Heart right ventricle (tissue), 16 donors: ENCODE data around the gene PPM1L. TPM values are rescaled to one million over a fixed set of nuclear protein-coding genes. Genes with fewer than 3 reads are reported as not detected.
A peak's percentile ranks its signal among the peaks of the same experiment; 100 is the strongest.
"Not testable (repeated sequence)": the region's sequence is repeated elsewhere in the genome, so short reads cannot be mapped to it uniquely, and the experiment has no call there.

Source experiments
- ATAC-seq, 8 donors: fragments of 200-7000 bp; cut with Tn5 transposase; one replicate each; pipeline ENCODE4 v1.9.1; 2020; ENCODE audit warnings: mild to moderate bottlenecking in 8 of 8, moderate library complexity in 8 of 8, moderate number of reproducible peaks in 1 of 8
- DNase-seq, 2 donors: peaks; one replicate each; pipeline ENCODE4 v3.0.0-alpha.2; 2020
- H3K27ac ChIP-seq, 10 donors: fragments of 200-600 bp; sonication (generic) in 2 of 10; one replicate each; pipeline versions ENCODE4 v1.5.0 to v1.8.0; 2020 to 2022; ENCODE audit warnings: mild to moderate bottlenecking in 3 of 10
- H3K27me3 ChIP-seq, 7 donors: fragments of 200-600 bp; one replicate each; pipeline ENCODE4 v1.8.0; 2021 to 2022; ENCODE audit warnings: mild to moderate bottlenecking in 2 of 7
- H3K36me3 ChIP-seq, 9 donors: fragments of 200-600 bp; sonication (generic) in 1 of 9; one replicate each; pipeline versions ENCODE4 v1.5.0 to v1.8.0; 2020 to 2022; ENCODE audit warnings: mild to moderate bottlenecking in 2 of 9
- H3K4me1 ChIP-seq, 9 donors: fragments of 200-600 bp; sonication (generic) in 1 of 9; one replicate each; pipeline versions ENCODE4 v1.5.0 to v1.8.0; 2020 to 2022; ENCODE audit warnings: mild to moderate bottlenecking in 4 of 9
- H3K4me3 ChIP-seq, 10 donors: fragments of 200-600 bp; sonication (generic) in 2 of 10; one replicate each; pipeline versions ENCODE4 v1.5.0 to v1.8.0; 2020 to 2022; ENCODE audit warnings: mild to moderate bottlenecking in 7 of 10, moderate library complexity in 2 of 10
- H3K9me3 ChIP-seq, 11 donors: fragments of 200-600 bp in 10 of 11; sonication (generic) in 2 of 11; one replicate each; pipeline versions ENCODE4 v1.5.0 to v1.8.0; 2013 to 2022; ENCODE audit warnings: mild to moderate bottlenecking in 2 of 11, control low read depth in 1 of 11, moderate library complexity in 1 of 11
- WGBS, 2 donors: extraction: QIAGEN DNeasy Blood & Tissue Kit; methylation state at CpG; one replicate each; pipeline ENCODE4 v1.1.7; 2013; ENCODE audit warnings: inconsistent platforms in 1 of 2; 5-methylcytosine and 5-hydroxymethylcytosine counted together
- intact Hi-C, 10 donors: fragments of 100-400 bp; cut with DNase I; formaldehyde crosslinking; loops; one replicate each; pipeline versions ENCODE4 v1.11.1 to v1.14.2; 2022
- polyA plus RNA-seq, 2 donors: library from polyadenylated mRNA; stranded (reverse); fragments of 200-250 nt; gene quantifications; one replicate each; pipeline ENCODE4 v1.2.3, GENCODE V29; 2013
- total RNA-seq, 10 donors: library from RNA; stranded (reverse); fragmentation: NEBNext Ultra II Directional in 3 of 10; extraction: Animal tissue kit (Norgen Biotek cat#: 25700) in 3 of 10; gene quantifications; one replicate each; pipeline versions ENCODE4 v1.2.1 to v1.2.4, GENCODE V29; 2021 to 2023
- TF ChIP-seq, protein P1 (sequence below), 9 donors: fragments of 200-600 bp; sonication (generic) in 2 of 9; IDR thresholded peaks; one replicate each; pipeline versions ENCODE4 v1.5.0 to v1.8.0; 2021 to 2022; ENCODE audit warnings: antibody characterized with exemption in 9 of 9, mild to moderate bottlenecking in 5 of 9, moderate library complexity in 1 of 9
- donor health status: Arrhythmogenic right ventricular cardiomyopathy.
- donor health status: ischemic (EF 13 %, LVEDD 7.1; RV severe dilation, severe dysfunction).
- donor health status: healthy with polysubstance abuse.
- donor health status: DM: no; HTN: yes; CAD: no.
- donor health status: DM: no; HTN: no; CAD: no.
- donor health status: ischemic (EF 25% LVEDD 6.9; RV normal size, moderate dysfunction).
- donor health status: ischemic (EF 25% LVEDD 5.7; RV mildly dilated, moderate dysfunction).
- donor health status: healthy.
- donor health status: DM: yes; HTN: yes; CAD: no.
- donor health status: Ischemic cardiomyopathy.
- donor health status: ischemic (EF 35%, LVEDD 5.7; RV mildly dilated, moderate dysfunction).
- donor health status: nonischemic (EF 11% LVEDD 7.7; RV severe dilation, severe dysfunction).
- donor health status: DM: yes; HTN: yes; CAD: no.
- donor health status: PGD.
- donor health status: ischemic (EF 29% LVEDD 5.4; RV normal size, mild dysfunction).
- donor health status: nonischemic (EF 23%, LVEDD 6.1; RV moderate dilation, normal function).

Gene PPM1L
- total and polyA plus RNA-seq, 12 donors, result 4.4 to 55.5 (median 37.7) TPM

DNA sequence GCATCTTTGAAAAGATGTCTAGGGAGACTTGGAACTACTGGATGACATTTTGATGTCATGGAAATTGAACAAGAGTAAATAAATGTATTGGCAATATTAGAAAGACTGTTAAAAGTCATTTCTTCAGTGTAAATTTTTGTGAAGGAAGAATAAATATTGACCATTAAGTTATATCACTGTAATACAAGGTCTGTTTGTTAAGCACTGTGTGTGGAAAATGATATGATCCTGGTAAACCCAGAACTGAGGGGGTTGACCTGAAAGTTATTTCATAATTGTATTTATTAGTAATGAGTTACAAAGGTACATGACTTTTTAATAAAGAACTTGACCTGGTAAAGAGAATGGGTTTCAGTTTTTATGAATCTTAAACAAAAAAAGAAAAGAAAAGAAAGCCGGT, 242.6 kb downstream of the PPM1L start:
- TF ChIP-seq, protein P1, sequence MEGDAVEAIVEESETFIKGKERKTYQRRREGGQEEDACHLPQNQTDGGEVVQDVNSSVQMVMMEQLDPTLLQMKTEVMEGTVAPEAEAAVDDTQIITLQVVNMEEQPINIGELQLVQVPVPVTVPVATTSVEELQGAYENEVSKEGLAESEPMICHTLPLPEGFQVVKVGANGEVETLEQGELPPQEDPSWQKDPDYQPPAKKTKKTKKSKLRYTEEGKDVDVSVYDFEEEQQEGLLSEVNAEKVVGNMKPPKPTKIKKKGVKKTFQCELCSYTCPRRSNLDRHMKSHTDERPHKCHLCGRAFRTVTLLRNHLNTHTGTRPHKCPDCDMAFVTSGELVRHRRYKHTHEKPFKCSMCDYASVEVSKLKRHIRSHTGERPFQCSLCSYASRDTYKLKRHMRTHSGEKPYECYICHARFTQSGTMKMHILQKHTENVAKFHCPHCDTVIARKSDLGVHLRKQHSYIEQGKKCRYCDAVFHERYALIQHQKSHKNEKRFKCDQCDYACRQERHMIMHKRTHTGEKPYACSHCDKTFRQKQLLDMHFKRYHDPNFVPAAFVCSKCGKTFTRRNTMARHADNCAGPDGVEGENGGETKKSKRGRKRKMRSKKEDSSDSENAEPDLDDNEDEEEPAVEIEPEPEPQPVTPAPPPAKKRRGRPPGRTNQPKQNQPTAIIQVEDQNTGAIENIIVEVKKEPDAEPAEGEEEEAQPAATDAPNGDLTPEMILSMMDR (IDR thresholded peaks at IDR 0.05), result no peak
- intact Hi-C loops, result no loop called here
- DNase-seq (no peak), ATAC-seq (no peak)
- peaks cover 0 to under 1% (median 0%) of the 10 kb centered on the region in 9 donors for H3K4me1 ChIP-seq
- no peaks in the 10 kb centered on the region for H3K27me3 ChIP-seq
- no peak overlapping the region for H3K27ac ChIP-seq
- peaks cover 0 to 12% (median 0%) of the 10 kb centered on the region in 11 donors for H3K9me3 ChIP-seq
- H3K4me3 ChIP-seq, result no peak overlapping the region
- WGBS, 2 donors, result 100% methylated on average over 1 of the region's 1 CpG
- H3K36me3 ChIP-seq, result no peaks in the 10 kb centered on the region

DNA sequence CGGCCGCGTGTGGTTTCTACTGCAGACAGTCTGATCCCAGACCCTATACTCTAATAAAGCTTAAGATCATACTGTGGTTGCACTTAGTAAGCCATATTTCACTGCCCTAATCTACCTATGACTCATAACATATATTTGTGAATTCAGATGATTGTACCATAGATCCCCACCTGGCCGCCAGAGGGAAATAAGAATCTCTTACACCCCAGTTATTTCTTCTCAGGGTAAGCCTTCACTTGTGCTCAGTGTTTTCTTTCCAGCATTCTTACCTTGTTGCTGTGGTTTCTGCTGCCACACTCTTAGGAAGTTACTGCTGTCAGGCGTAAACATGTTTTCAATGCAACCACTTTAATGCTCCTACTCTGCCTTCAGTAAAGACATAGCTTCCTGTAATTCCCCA, 243.2 kb downstream of the PPM1L start:
- Histone ChIP-seq H3K36me3 (no peaks in the 10 kb centered on the region), H3K27me3 (no peaks in the 10 kb centered on the region), H3K27ac (no peak overlapping the region), H3K4me3 (no peak overlapping the region), H3K9me3 (peaks cover 0 to 12% (median 0%) of the 10 kb centered on the region in 11 donors), H3K4me1 (no peaks in the 10 kb centered on the region)
- DNase-seq, result no peak
- intact Hi-C loops, result no loop called here
- TF ChIP-seq, protein P1 (IDR thresholded peaks at IDR 0.05), result no peak
- no peak for ATAC-seq
- WGBS, 2 donors, result 92 to 94% methylated on average over 5 of the region's 5 CpGs

DNA sequence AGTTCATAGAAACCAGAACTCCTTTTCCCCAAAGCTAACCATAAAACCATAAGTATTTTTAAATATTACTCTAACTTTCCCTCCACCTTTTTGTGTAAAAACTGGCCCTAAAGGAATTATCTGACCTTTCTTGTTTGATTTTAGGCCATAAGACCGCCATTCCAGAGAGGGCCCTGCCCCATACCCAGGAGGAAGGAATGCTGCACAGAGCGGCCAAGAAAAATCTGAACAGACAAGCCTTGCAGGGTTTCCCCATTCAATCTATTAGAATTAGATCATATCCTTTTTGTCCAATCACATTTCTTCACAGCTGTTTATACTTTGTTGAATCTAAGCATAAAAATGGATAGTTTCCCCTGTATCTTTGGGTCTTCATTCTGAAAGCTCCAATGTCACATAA, 252.1 kb downstream of the PPM1L start:
- peaks cover 0 to 6% (median 0%) of the 10 kb centered on the region in 9 donors for H3K4me1 ChIP-seq
- ATAC-seq (no peak), DNase-seq (no peak)
- no peak overlapping the region for H3K27ac ChIP-seq
- H3K4me3 ChIP-seq, result no peak overlapping the region
- intact Hi-C loops, result no loop called here
- no peaks in the 10 kb centered on the region for H3K27me3 ChIP-seq
- TF ChIP-seq, protein P1 (IDR thresholded peaks at IDR 0.05), result no peak
- 87 to 95% methylated on average over 2 of the region's 2 CpGs for WGBS, 2 donors
- H3K9me3 ChIP-seq, result peaks cover 0 to 11% (median 0%) of the 10 kb centered on the region in 11 donors
- H3K36me3 ChIP-seq, result no peaks in the 10 kb centered on the region

DNA sequence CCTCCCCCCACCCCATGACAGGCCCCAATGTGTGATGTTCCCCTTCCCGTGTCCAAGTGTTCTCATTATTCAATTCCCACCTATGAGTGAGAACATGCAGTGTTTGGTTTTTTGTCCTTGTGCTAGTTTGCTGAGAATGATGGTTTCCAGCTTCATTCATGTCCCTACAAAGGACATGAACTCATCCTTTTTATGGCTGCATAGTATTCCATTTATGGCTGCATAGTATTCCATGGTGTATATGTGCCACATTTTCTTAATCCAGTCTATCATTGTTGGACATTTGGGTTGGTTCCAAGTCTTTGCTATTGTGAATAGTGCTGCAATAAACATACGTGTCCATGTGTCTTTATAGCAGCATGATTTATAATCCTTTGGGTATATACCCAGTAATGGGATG, 254.1 kb downstream of the PPM1L start:
- H3K4me3 ChIP-seq, H3K27me3 ChIP-seq, H3K27ac ChIP-seq, intact Hi-C loops, DNase-seq, H3K36me3 ChIP-seq, ATAC-seq: not testable (repeated sequence)
- 97 to 100% methylated on average over 1 of the region's 2 CpGs for WGBS, 2 donors
- H3K4me1 ChIP-seq, result peaks cover 0 to 13% (median 3%) of the 10 kb centered on the region in 9 donors
- peaks cover 0 to 11% (median 0%) of the 10 kb centered on the region in 11 donors for H3K9me3 ChIP-seq

DNA sequence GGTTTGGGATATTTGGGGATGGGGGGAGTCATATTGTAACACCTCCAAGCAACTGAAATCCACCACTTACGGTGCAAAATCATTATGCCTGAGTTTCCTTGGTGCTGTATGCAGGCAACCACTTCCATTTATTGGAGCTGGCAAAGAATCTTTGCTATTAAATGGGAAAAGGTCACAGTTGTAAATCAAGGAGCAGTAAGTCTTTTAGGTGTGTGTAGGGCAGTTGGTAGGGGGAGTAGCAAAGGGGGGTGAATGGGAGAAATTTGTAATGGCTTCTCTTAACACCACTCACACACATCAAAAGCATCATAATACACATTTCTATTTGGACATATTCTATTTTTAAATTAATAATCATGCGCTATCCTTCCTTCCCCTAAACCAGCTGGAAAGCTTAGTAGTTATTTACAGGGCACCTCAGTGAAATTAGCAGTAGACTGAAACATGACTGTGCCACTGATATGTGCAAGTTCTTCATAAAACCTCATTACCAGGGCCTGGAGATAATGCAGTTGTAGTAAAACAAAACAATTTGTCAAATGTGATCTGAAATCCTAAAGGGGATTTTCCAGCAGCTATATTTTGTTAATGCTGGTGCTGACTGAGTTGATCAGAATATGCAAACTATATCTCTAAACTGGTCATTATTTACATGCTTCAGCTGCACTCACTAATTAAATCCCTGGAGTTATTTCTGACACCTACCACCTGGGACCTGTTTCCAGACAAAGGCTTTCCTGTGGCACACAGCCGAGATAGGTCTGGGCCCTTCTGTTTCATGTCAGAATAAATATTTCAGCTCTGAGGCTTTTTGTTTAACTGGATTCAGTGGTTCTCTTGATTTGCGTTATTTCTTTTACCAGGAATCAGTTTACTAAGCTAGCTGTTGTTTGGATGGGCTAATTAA, 259.1 kb downstream of the PPM1L start:
- WGBS, 2 donors, result 57 to 65% methylated on average over 4 of the region's 4 CpGs
- intact Hi-C loops, result no loop called here
- peaks cover 0 to 23% (median 10%) of the 10 kb centered on the region in 9 donors for H3K4me1 ChIP-seq
- H3K9me3 ChIP-seq, result peaks cover 0 to 11% (median 0%) of the 10 kb centered on the region in 11 donors
- H3K36me3 ChIP-seq, result no peaks in the 10 kb centered on the region
- H3K4me3 ChIP-seq, result no peak overlapping the region
- ATAC-seq (peak in 3 of 8 donors; percentile 45 to 59 (median 55)), DNase-seq (no peak)
- TF ChIP-seq, protein P1 (IDR thresholded peaks at IDR 0.05), result no peak
- peak overlapping the region in 2 of 10 donors; percentile 0 to 2 for H3K27ac ChIP-seq
- no peaks in the 10 kb centered on the region for H3K27me3 ChIP-seq
